Measurements from ENCODE around the gene IER3. TPM values are rescaled to one million over a fixed set of nuclear protein-coding genes. Genes with fewer than 3 reads are reported as not detected.

The IER3 gene
- total and polyA plus RNA-seq, 2 of the 13 experiments (the other 11 are each of a cell fraction or from before 2014, with no cell fraction given): 51.1 to 131 TPM

DNA sequence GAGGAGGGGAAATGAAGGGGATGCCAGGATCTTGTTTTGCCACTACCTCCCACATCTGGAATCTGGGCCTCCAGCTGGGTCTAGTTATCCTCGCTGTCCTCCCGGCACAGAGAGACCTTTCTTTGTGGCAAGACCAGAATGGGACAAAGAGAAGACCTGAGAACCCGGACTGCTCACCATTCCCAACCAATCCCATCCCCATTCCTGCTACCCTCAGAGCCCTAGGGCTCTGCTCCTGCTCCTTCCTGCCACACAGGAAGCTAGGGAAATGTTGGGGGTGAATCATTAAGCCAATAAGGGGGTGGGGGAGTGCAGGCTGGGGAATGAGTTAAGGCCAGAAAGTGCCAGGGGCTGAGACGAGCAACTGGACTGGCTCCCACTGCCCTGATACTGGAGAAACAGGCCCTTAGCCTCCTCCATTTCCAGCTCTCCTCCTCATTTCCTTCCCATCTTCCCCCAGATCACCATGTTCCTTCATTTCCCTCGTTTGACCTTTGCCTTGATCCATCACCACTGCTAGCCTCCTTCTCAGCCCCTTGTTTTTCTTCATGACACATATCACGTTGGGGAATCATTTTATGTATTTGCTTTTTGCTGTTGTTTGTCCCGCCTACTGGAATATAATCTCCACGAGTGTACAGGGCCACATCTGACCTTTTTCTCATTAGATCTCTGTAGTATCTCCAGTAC, 4.6 kb upstream of the IER3 start (continued):
- TF ChIP-seq, protein P1, sequence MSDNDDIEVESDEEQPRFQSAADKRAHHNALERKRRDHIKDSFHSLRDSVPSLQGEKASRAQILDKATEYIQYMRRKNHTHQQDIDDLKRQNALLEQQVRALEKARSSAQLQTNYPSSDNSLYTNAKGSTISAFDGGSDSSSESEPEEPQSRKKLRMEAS (IDR thresholded peaks at IDR 0.05): peak; percentile 46
- TF ChIP-seq IRF2 (CRISPR knock-in tag; IDR thresholded peaks at IDR 0.05): peak; percentile 68
- TF ChIP-seq ZKSCAN8 (CRISPR knock-in tag; IDR thresholded peaks at IDR 0.05; ENCODE audit: borderline replicate concordance): peak; percentile 19; the same call in 1 of the 2 replicates
- TF ChIP-seq KDM3A (CRISPR knock-in tag; IDR thresholded peaks at IDR 0.05; ENCODE audit: low read depth): no peak
- 0 out of 2 replicates have a peak, but pooled peaks have one; percentile 11 for TF ChIP-seq ZBTB1 (CRISPR knock-in tag; IDR thresholded peaks at IDR 0.05; ENCODE audit: borderline replicate concordance)
- TF ChIP-seq MEIS1 (CRISPR knock-in tag; IDR thresholded peaks at IDR 0.05; ENCODE audit: borderline replicate concordance): peak; percentile 19; the same call in 1 of the 2 replicates
- TF ChIP-seq NR2C2 (CRISPR knock-in tag; IDR thresholded peaks at IDR 0.05; ENCODE audit: borderline replicate concordance): 0 out of 2 replicates have a peak, but pooled peaks have one; percentile 57
- peak; percentile 53 for TF ChIP-seq BRD4 (CRISPR knock-in tag; IDR thresholded peaks at IDR 0.05)
- TF ChIP-seq MAZ (IDR thresholded peaks at IDR 0.05; ENCODE audit: borderline replicate concordance, low read depth, low read length): no peak; the same call in 1 of the 2 replicates
- TF ChIP-seq MAZ (CRISPR knock-in tag; IDR thresholded peaks at IDR 0.05; ENCODE audit: low read depth): no peak
- TF ChIP-seq, protein P2, sequence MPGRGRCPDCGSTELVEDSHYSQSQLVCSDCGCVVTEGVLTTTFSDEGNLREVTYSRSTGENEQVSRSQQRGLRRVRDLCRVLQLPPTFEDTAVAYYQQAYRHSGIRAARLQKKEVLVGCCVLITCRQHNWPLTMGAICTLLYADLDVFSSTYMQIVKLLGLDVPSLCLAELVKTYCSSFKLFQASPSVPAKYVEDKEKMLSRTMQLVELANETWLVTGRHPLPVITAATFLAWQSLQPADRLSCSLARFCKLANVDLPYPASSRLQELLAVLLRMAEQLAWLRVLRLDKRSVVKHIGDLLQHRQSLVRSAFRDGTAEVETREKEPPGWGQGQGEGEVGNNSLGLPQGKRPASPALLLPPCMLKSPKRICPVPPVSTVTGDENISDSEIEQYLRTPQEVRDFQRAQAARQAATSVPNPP (CRISPR knock-in tag; IDR thresholded peaks at IDR 0.05): no peak
- TF ChIP-seq ZNF652 (CRISPR knock-in tag; IDR thresholded peaks at IDR 0.05; ENCODE audit: borderline replicate concordance, low read depth): peak; percentile 27; the same call in 1 of the 2 replicates
- no peak for TF ChIP-seq ZNF720 (CRISPR knock-in tag; IDR thresholded peaks at IDR 0.05)
- TF ChIP-seq ZNF605 (CRISPR knock-in tag; IDR thresholded peaks at IDR 0.05): peak; percentile 76; the same call in 1 of the 2 replicates
- TF ChIP-seq ZNF430 (CRISPR knock-in tag; IDR thresholded peaks at IDR 0.05): peak; percentile 50; the same call in 1 of the 2 replicates
- peak; percentile 21; the same call in 1 of the 2 replicates for TF ChIP-seq ZNF687 (CRISPR knock-in tag; IDR thresholded peaks at IDR 0.05)
- peak; percentile 52; the same call in 1 of the 2 replicates for TF ChIP-seq SPEN (CRISPR knock-in tag; IDR thresholded peaks at IDR 0.05; ENCODE audit: low read depth)
- peak; percentile 60; the same call in 1 of the 2 replicates for TF ChIP-seq ZNF547 (CRISPR knock-in tag; IDR thresholded peaks at IDR 0.05)
- TF ChIP-seq HDAC2 (CRISPR knock-in tag; IDR thresholded peaks at IDR 0.05): peak; percentile 10; the same call in 1 of the 2 replicates
- TF ChIP-seq, protein P3, sequence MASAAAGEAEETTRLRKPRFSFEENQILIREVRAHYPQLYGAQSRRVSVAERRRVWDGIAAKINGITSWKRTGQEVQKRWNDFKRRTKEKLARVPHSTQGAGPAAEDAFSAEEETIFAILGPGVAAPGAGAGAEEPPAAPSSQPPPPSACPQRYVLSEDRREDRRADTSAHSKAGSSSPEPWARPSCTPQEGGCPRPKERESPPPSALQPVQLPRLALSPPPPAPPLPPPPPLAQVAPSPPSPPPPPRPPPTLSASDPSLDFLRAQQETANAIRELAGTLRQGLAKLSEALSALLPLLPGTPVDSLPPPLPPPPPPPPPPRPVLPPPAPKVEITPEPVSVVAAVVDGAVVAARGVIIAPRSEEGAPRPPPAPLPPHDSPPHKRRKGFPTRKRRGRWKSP (CRISPR knock-in tag; IDR thresholded peaks at IDR 0.05): no peak
